Occipital lobe (tissue), 2 donors: ENCODE measurements around the gene CGREF1. TPM values are rescaled to one million over a fixed set of nuclear protein-coding genes. Genes with fewer than 3 reads are reported as not detected.

ENCODE experiments used
- DNase-seq: peaks from one replicate; lab custom pipeline; 2025; lab: John Stamatoyannopoulos, UW
- total RNA-seq: library from RNA; depleted of rRNA; stranded (reverse); fragments of >200 nt; gene quantifications from one replicate; pipeline ENCODE4 v1.2.3, GENCODE V29; 2014

CGREF1 gene
- total RNA-seq, 1 donor from 2014 or later: 17.3 TPM

GRCh38 chr2:27050996-27051901 lies 67.7 kb downstream of the CGREF1 start, which contains the start of gene AGBL5:
TSS of gene AGBL5 (plus strand) at chr2:27051668. CDS start at chr2:27052959, 1,291 bp downstream.
- peak; percentile 89 for DNase-seq

Other genes starting within 250 kb of the CGREF1 start
- 15.4 TPM for gene MAPRE3, start 148.5 kb downstream of the CGREF1 start, total RNA-seq
- gene TMEM214, start 86.2 kb downstream of the CGREF1 start, total RNA-seq: 7.8 TPM
- 17.5 TPM for gene AGBL5, start 67.5 kb downstream of the CGREF1 start, total RNA-seq
- gene OST4, start 47.5 kb downstream of the CGREF1 start, total RNA-seq: 132 TPM
- gene EMILIN1, start 40.5 kb downstream of the CGREF1 start, total RNA-seq: 4.5 TPM
- 6.2 TPM for gene KHK, start 32.4 kb downstream of the CGREF1 start, total RNA-seq
- 0.31 TPM for gene ABHD1, start 4.7 kb upstream of the CGREF1 start, total RNA-seq
- gene PREB, start 15.5 kb upstream of the CGREF1 start, total RNA-seq: 19.0 TPM
- gene PRR30, start 20.3 kb upstream of the CGREF1 start, total RNA-seq: not detected
- not detected for gene TCF23, start 29.9 kb upstream of the CGREF1 start, total RNA-seq
- 43.7 TPM for gene ATRAID, start 92.9 kb upstream of the CGREF1 start, total RNA-seq
- 15.6 TPM for gene SLC5A6, start 93.1 kb upstream of the CGREF1 start, total RNA-seq
- gene CAD, start 98.2 kb upstream of the CGREF1 start, total RNA-seq: 16.2 TPM
- 0.47 TPM for gene SLC30A3, start 143.9 kb upstream of the CGREF1 start, total RNA-seq
- gene DNAJC5G, start 156.3 kb upstream of the CGREF1 start, total RNA-seq: not detected
- gene TRIM54, start 163.3 kb upstream of the CGREF1 start, total RNA-seq: not detected
- 1.1 TPM for gene UCN, start 189.3 kb upstream of the CGREF1 start, total RNA-seq
- 36.8 TPM for gene MPV17, start 204.0 kb upstream of the CGREF1 start, total RNA-seq
- 28.2 TPM for gene GTF3C2, start 237.6 kb upstream of the CGREF1 start, total RNA-seq